Measurements from ENCODE around the gene SLC22A3.
"Not testable (repeated sequence)": the region's sequence is repeated elsewhere in the genome, so short reads cannot be mapped to it uniquely, and the experiment has no call there.

Gene SLC22A3

GRCh38 chr6:160445130-160445529, 97.0 kb downstream of the SLC22A3 start:
- DNase-seq (ENCODE audit: low read depth in 2 of 2), result no peak

DNA sequence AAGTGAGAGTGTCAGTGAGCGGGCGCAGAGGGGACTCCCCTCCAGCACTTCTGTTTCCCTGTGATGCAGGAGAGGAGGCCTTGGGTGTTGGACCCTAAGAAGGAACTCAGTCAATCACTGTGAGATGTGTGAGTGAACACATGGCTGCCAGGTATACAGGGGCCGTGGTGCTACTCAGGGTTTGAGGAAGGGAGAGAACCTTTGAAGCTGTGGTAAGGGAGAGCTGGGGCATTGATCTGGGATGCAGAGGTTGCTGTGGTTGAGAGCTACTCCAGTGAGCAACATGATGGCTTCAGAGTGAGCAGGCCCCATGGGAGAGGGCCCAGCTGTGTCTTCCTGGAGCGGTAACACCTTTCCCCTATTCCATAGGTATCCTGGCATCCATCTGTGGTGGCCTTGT, 99.2 kb downstream of the SLC22A3 start:
- DNase-seq (ENCODE audit: low read depth in 2 of 2), result no peak

GRCh38 chr6:160449787-160450186, 101.6 kb downstream of the SLC22A3 start:
- DNase-seq (ENCODE audit: low read depth in 2 of 2), result not testable (repeated sequence)

DNA sequence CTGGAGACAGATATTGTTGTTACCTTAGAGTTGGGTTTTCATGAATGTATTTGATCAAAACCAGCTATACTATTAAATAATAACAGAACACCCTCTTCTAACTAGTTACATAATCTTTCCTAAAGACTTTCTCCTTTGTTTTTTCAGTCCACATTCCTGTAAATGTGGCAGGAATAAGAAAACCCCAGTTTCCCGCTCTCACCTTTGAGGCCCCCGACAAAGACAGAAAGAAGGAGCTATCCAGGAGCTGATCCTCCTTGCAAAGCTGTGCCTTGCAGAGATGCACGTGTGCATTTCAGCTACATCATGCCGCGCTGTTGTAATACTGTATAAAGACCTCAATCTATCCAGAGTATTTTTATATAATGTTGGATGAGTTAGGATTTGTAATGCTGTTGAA, 102.7 kb downstream of the SLC22A3 start:
- DNase-seq (ENCODE audit: low read depth in 2 of 2), result no peak

DNA sequence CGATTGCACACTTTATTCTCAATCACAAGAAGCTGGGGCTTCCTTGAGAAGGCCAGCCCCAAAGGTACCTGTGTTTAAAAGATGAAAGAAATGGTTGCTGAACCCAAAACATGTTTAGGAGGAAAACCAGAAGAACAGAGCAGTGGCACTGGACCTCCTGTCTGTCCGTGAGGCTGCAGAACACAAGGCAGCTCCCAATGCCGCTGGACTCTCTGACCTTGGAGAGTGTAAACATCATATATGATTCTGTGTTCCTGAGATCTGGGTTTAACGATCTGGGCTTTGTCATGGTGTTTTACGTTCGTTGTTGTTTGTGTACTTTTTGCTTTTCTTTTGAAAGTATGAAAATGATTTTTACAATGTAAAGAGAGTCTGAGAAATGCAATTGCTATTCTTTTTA, 106.1 kb downstream of the SLC22A3 start:
- DNase-seq (ENCODE audit: low read depth in 2 of 2), result no peak

- no peak for DNase-seq (ENCODE audit: low read depth in 2 of 2)
Observed at GRCh38 chr6:160455081-160455480, 106.9 kb downstream of the SLC22A3 start.

DNA sequence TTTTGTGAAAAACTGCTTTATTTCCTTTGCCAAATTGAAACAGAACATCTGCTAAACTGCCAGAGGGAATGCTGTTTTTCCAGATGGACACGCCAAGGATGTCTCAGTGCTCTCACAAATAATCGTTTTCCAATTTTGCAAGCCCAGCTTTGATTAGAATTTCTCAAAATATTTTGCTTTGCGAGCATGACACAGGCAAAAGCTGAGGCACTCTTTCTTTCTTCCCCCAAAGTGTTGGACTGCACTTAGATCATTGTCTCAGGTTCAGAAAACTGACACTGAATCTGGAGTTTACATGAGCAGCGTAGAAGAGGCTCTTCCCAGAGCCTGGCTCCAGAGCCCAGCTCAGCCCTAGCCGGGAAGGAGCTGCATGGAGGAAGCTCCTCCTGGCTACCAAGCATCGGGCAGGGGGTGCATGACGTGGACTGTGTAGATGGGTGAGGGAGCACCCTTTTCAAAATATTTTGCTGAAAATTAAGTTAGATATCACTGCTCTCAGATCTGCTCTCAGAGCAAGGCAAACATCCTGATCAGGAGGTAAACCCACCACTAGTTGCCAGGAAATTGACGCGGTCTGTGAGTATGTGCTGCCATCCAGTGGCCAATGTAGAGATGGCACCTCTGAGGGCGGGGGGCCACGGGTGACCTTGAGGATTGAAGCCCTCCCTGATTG, 107.5 kb downstream of the SLC22A3 start:
- peak; percentile 51 to 58 for DNase-seq (ENCODE audit: low read depth in 2 of 2)

- DNase-seq (ENCODE audit: low read depth in 2 of 2), result no peak
Observed at GRCh38 chr6:160456214-160456546, 108.0 kb downstream of the SLC22A3 start.

DNA sequence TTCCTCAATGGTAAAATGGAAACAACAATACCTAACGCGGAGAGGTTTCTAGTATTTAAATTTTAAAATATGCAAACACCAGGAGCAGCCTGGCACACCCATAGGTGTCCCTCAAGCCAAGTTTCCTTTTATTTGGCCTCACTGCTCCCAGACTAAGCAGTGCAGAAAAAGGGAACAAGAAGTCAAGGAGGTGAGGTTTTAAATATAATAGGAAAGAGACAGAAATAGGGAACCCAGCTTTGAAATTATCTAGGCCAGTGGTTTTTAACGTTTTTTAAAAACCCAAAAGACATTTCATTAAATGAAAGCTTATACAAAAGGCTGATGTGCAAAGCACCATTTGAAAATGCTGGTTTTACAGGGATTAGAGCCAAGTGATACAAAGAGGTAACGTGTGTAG, 109.6 kb downstream of the SLC22A3 start:
- no peak for DNase-seq (ENCODE audit: low read depth in 2 of 2)

GRCh38 chr6:160461641-160462040, 113.5 kb downstream of the SLC22A3 start:
- DNase-seq (ENCODE audit: low read depth in 2 of 2), result no peak

DNA sequence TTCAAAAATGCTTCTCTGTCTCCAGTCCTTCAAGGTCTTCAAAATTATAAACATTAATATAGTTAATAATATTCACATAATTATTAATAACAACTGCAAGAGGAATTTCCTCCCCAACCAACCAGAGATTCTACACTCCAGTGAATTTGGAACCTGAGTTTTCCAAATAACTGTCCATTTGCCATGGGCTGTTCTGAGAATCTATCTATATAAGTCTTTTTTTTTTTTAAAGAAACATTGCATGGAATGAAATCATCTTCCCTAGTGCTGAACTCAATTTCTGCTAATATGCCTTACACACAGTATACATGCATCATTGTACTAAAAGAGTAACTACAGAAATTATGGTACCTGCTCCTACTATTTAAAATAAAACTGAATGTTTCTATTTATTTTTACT, 113.9 kb downstream of the SLC22A3 start:
- DNase-seq (ENCODE audit: low read depth in 2 of 2), result no peak

- DNase-seq (ENCODE audit: low read depth in 2 of 2), result peak; percentile 23 to 31
Observed at GRCh38 chr6:160462551-160463109, 114.5 kb downstream of the SLC22A3 start.

DNA sequence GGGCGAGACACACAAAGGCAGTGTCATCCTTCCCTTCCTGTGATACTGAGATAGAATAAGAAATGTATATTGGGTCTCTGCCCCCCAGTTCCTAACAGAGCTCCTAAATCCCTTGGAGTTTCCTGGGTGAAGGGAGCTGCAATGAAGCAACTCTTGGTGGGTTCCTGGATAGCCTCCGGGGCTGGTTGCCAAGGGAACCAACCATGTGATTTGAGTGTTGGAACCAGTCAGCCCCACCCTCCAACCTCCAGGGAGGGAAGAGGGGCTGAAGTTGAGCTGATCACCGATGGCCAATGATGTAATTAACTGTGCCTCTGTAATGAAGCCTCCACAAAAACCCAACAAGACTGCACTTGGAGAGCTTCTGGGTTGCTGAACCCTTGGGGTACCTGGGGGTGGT, 116.6 kb downstream of the SLC22A3 start:
- DNase-seq (ENCODE audit: low read depth in 2 of 2), result no peak

DNA sequence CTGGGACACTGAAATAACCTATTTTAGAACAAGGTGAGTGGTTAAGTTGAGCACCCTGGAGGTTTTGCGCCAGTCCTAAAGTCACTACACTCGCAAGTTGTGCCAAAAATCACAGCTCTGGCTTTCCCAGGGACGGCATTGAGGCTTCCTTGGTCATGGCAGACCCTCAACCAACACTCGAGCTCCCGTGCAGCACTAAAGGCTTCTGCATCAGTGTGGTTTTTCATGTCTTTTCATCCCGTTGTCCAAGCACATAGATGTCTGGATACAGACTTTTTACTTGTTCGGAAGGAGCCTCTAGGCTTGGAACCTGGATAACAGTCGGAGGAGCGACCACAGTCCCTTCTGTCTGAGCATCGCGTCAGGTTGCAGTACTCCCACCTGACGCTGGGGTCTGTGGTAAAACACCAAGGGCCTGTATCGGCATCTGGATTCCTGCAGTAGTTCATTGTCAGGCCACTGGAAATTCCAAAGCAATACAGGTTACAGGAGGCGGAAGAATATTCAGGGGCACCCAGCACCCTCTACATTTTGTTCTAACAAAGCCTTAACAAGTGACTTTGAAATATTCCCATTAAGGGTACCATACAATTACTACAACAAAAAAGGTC, 119.2 kb downstream of the SLC22A3 start:
- DNase-seq (ENCODE audit: low read depth in 2 of 2), result not testable (repeated sequence)

DNA sequence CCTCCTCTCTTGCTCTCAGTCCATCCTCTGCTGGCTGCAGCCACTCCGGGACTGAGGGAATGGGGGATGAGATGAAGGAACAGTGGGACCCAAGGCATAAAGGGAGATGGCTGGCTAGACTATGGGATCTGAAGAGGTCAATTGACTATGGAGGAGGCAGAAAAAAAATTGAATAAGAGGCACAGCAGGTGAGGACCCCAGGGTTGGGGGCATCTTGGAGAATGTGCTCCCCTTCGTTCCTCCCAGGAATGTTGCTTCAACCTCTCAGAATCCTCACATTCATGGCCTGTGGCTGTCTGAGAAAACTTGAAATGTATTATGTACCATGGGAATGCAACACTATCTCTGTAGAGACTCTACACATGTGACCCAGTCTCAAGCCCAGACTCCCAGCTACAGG, 121.0 kb downstream of the SLC22A3 start:
- DNase-seq (ENCODE audit: low read depth in 2 of 2), result no peak

GRCh38 chr6:160476056-160476455, 127.9 kb downstream of the SLC22A3 start:
- not testable (repeated sequence) for DNase-seq (ENCODE audit: low read depth in 2 of 2)

GRCh38 chr6:160477072-160477471, 128.9 kb downstream of the SLC22A3 start:
- DNase-seq (ENCODE audit: low read depth in 2 of 2), result not testable (repeated sequence)

- DNase-seq (ENCODE audit: low read depth in 2 of 2), result no peak
Observed at GRCh38 chr6:160477901-160478300, 129.7 kb downstream of the SLC22A3 start.

- no peak for DNase-seq (ENCODE audit: low read depth in 2 of 2)
Observed at GRCh38 chr6:160487116-160487515, 138.9 kb downstream of the SLC22A3 start.

GRCh38 chr6:160489091-160489490, 140.9 kb downstream of the SLC22A3 start:
- no peak for DNase-seq (ENCODE audit: low read depth in 2 of 2)

GRCh38 chr6:160494576-160494975, 146.4 kb downstream of the SLC22A3 start:
- DNase-seq (ENCODE audit: low read depth in 2 of 2), result no peak

GRCh38 chr6:160500639-160501038, 152.5 kb downstream of the SLC22A3 start:
- DNase-seq (ENCODE audit: low read depth in 2 of 2), result no peak

Data from stimulated activated CD8-positive, alpha-beta memory T cell treated with anti-CD3 and anti-CD28 coated beads, Interleukin-2, amount 100 ng/mL, for 1 hour (primary cell).